ENCODE results near the gene AUP1. TPM values are rescaled to one million over a fixed set of nuclear protein-coding genes. Genes with fewer than 3 reads are reported as not detected.

AUP1 gene
- polyA plus RNA-seq, 1 donor from 2014 or later: 153 TPM

GRCh38 chr2:74536166-74536950 lies 6.9 kb upstream of the AUP1 start:
- Histone ChIP-seq H3K36me3 (ENCODE audit: insufficient read depth, low read length) (no peaks in the 10 kb centered on the region), H3K9ac (ENCODE audit: low read length) (no peak overlapping the region), H3K9me2 (ENCODE audit: insufficient read depth, low read length) (no peaks in the 10 kb centered on the region)

More at GRCh38 chr2:74536166-74536950, 6.9 kb upstream of the AUP1 start:
- H3K79me2 ChIP-seq (replicated peaks; ENCODE audit: insufficient read depth, low read length): no peaks in the 10 kb centered on the region
- TF ChIP-seq SMC3 (conservative IDR thresholded peaks at IDR 0.05; ENCODE audit: poor library complexity) (no peak), EZH2 (IDR thresholded peaks at IDR 0.05; ENCODE audit: borderline replicate concordance, insufficient read depth, low read length, poor library complexity, severe bottlenecking) (no peak), REST (IDR thresholded peaks at IDR 0.05; ENCODE audit: borderline replicate concordance) (no peak), RAD21 (conservative IDR thresholded peaks at IDR 0.05) (no peak), EP300 (conservative IDR thresholded peaks at IDR 0.05; ENCODE audit: poor library complexity, severe bottlenecking) (no peak), TAF1 (IDR thresholded peaks at IDR 0.05; ENCODE audit: low read depth) (no peak), CTCF (IDR thresholded peaks at IDR 0.05; ENCODE audit: poor library complexity, severe bottlenecking) (no peak), MXI1 (conservative IDR thresholded peaks at IDR 0.05; ENCODE audit: poor library complexity, severe bottlenecking) (no peak)
- H3K27ac ChIP-seq (ENCODE audit: low read length): no peak overlapping the region
- H3K9me3 ChIP-seq (ENCODE audit: low read length): no peaks in the 10 kb centered on the region
- no peaks in the 10 kb centered on the region for H3F3A ChIP-seq (ENCODE audit: insufficient read depth, low read length, poor library complexity, severe bottlenecking)
- no peak overlapping the region for H3K4me3 ChIP-seq (ENCODE audit: low read length)
- no peak overlapping the region for H2AFZ ChIP-seq (ENCODE audit: low read depth, low read length)
- no peaks in the 10 kb centered on the region for H3K27me3 ChIP-seq (ENCODE audit: insufficient read depth, low read depth, low read length)
- H3K4me2 ChIP-seq (ENCODE audit: low read length): no peak overlapping the region
- H4K20me1 ChIP-seq (ENCODE audit: insufficient read depth): no peaks in the 10 kb centered on the region
